HEK293 (cell line): ENCODE results near the gene OR1K1.

Experiments used
- CTCF ChIA-PET: fragments of 350-600 bp; formaldehyde crosslinking; extraction: SDS; loops from one replicate; lab custom pipeline; 2021; ENCODE audit warnings: antibody characterized with exemption; lab: Yijun Ruan, JAX
- POLR2A ChIA-PET: fragments of 300-600 bp; formaldehyde crosslinking; extraction: SDS; loops from one replicate; lab custom pipeline; 2020; ENCODE audit warnings: antibody characterized with exemption, inconsistent platforms; lab: Yijun Ruan, JAX
- H3K27ac ChIP-seq: fragments of 200-500 bp; sonication (Bioruptor generic); 2 replicates; pipeline ENCODE4 v1.5.1; 2014; ENCODE audit warnings: low read depth, low read length, control low read depth, inconsistent platforms; ENCODE audit errors: extremely low read depth
- H3K36me3 ChIP-seq, 2 experiments: fragments of 200-500 bp in 1 of 2; sonication (Bioruptor generic) in 1 of 2; 1 replicate in 1 of 2; 2 replicates in 1 of 2; pipeline ENCODE4 v1.5.1; 2014 to 2017; ENCODE audit warnings: inconsistent platforms in 2 of 2, low read length in 2 of 2; ENCODE audit not compliant: control insufficient read depth in 2 of 2, insufficient read depth in 1 of 2
- H3K4me1 ChIP-seq: fragments of 200-500 bp; sonication (Bioruptor generic); 2 replicates; pipeline ENCODE4 v1.5.1; 2014; ENCODE audit warnings: mild to moderate bottlenecking, low read length, inconsistent platforms; ENCODE audit not compliant: control insufficient read depth, insufficient read depth
- H3K4me3 ChIP-seq: 2 replicates; pipeline ENCODE4 v1.5.1; 2011; ENCODE audit warnings: low read depth, mild to moderate bottlenecking, control low read depth, low read length, moderate library complexity
- H3K9me3 ChIP-seq: fragments of 200-500 bp; sonication (Bioruptor generic); 2 replicates; pipeline ENCODE4 v1.5.1; 2014; ENCODE audit warnings: low read depth, low read length, inconsistent platforms; ENCODE audit not compliant: control insufficient read depth, insufficient read depth
- GLI4 ChIP-seq: fragments of 450-650 bp; formaldehyde crosslinking; IDR thresholded peaks from 2 replicates; pipeline ENCODE4 v1.5.1; 2016; ENCODE audit warnings: missing biosample characterization, missing genetic modification characterization
- GLIS1 ChIP-seq: fragments of 450-650 bp; formaldehyde crosslinking; IDR thresholded peaks from 2 replicates; pipeline ENCODE4 v1.5.1; 2016; ENCODE audit warnings: missing biosample characterization, missing genetic modification characterization
- IKZF3 ChIP-seq: fragments of 450-650 bp; IDR thresholded peaks from 2 replicates; pipeline ENCODE4 v1.5.0; 2018; ENCODE audit warnings: missing biosample characterization, mild to moderate bottlenecking, missing genetic modification characterization, moderate library complexity
- KLF16 ChIP-seq: fragments of 450-650 bp; formaldehyde crosslinking; IDR thresholded peaks from 2 replicates; pipeline ENCODE4 v1.5.1; 2017; ENCODE audit warnings: missing biosample characterization, missing genetic modification characterization
- PBX3 ChIP-seq: sonication (generic); formaldehyde crosslinking; IDR thresholded peaks from 2 replicates; pipeline ENCODE4 v1.8.1; 2022; ENCODE audit warnings: mild to moderate bottlenecking, moderate library complexity, missing genetic modification reagents
- ZNF148 ChIP-seq: fragments of 450-650 bp; formaldehyde crosslinking; IDR thresholded peaks from 2 replicates; pipeline ENCODE4 v1.5.0; 2017; ENCODE audit warnings: missing biosample characterization, missing genetic modification characterization, borderline replicate concordance
- ZNF184 ChIP-seq: fragments of 450-650 bp; IDR thresholded peaks from 2 replicates; pipeline ENCODE4 v1.5.1; 2018; ENCODE audit warnings: missing biosample characterization, mild to moderate bottlenecking, missing genetic modification characterization
- ZNF2 ChIP-seq: fragments of 450-650 bp; formaldehyde crosslinking; IDR thresholded peaks from 2 replicates; pipeline ENCODE4 v1.5.1; 2016; ENCODE audit warnings: missing biosample characterization, missing genetic modification characterization
- ZNF24 ChIP-seq: fragments of 450-650 bp; formaldehyde crosslinking; IDR thresholded peaks from 2 replicates; pipeline ENCODE4 v1.5.1; 2016; ENCODE audit warnings: missing biosample characterization, missing genetic modification characterization
- ZNF354C ChIP-seq: fragments of 450-650 bp; formaldehyde crosslinking; IDR thresholded peaks from 2 replicates; pipeline ENCODE4 v1.5.1; 2016; ENCODE audit warnings: missing biosample characterization, missing genetic modification characterization, low read depth, borderline replicate concordance
- ZNF449 ChIP-seq: fragments of 450-650 bp; formaldehyde crosslinking; IDR thresholded peaks from 2 replicates; pipeline ENCODE4 v1.5.1; 2017; ENCODE audit warnings: missing biosample characterization, mild to moderate bottlenecking, missing genetic modification characterization, moderate library complexity
- ZNF555 ChIP-seq: fragments of 450-650 bp; formaldehyde crosslinking; conservative IDR thresholded peaks from 2 replicates; pipeline ENCODE4 v1.5.1; 2017; ENCODE audit warnings: missing biosample characterization, mild to moderate bottlenecking, missing genetic modification characterization, inconsistent platforms
- ZNF580 ChIP-seq: fragments of 450-650 bp; formaldehyde crosslinking; IDR thresholded peaks from 2 replicates; pipeline ENCODE4 v1.5.1; 2016; ENCODE audit warnings: missing biosample characterization, missing genetic modification characterization
- ZNF701 ChIP-seq: fragments of 450-650 bp; formaldehyde crosslinking; IDR thresholded peaks from 2 replicates; pipeline ENCODE4 v1.5.1; 2016; ENCODE audit warnings: missing biosample characterization, missing genetic modification characterization

OR1K1 gene

GRCh38 chr9:122780026-122780425, 19.9 kb upstream of the OR1K1 start:
- ChIA-PET CTCF (no interaction called here), POLR2A (no interaction called here)

GRCh38 chr9:122781671-122782070, 18.3 kb upstream of the OR1K1 start:
- no peak overlapping the region for H3K27ac ChIP-seq
- TF ChIP-seq ZNF449 (no peak), ZNF354C (tag by site-specific recombination) (no peak), ZNF148 (tag by site-specific recombination) (no peak)
- no peaks in the 10 kb centered on the region for H3K9me3 ChIP-seq
- CTCF ChIA-PET = interaction anchor here (0.7 kb wide), 1 partner anchor 1464 kb away, joined by 3 read pairs; no protein-coding TSS in a partner anchor
- H3K36me3 ChIP-seq = no peaks in the 10 kb centered on the region
- H3K4me1 ChIP-seq = no peaks in the 10 kb centered on the region
- no peak overlapping the region for H3K4me3 ChIP-seq
- POLR2A ChIA-PET = interaction anchor here (0.7 kb wide), 1 partner anchor 9 kb away, joined by 7 read pairs; no protein-coding TSS in a partner anchor

More at GRCh38 chr9:122780026-122780425, 19.9 kb upstream of the OR1K1 start:
- no peaks in the 10 kb centered on the region for H3K9me3 ChIP-seq
- no peak for TF ChIP-seq IKZF3
- TF ChIP-seq ZNF580 (tag by site-specific recombination) = no peak
- TF ChIP-seq ZNF701 (tag by site-specific recombination) = no peak
- TF ChIP-seq GLI4 (tag by site-specific recombination) = no peak
- no peak for TF ChIP-seq ZNF24
- TF ChIP-seq, all 188 proteins: peak for 0
- Histone ChIP-seq H3K36me3 (no peaks in the 10 kb centered on the region), H3K4me1 (no peaks in the 10 kb centered on the region), H3K27ac (no peak overlapping the region), H3K4me3 (no peak overlapping the region)

- H3K4me3 ChIP-seq = no peak overlapping the region
- H3K36me3 ChIP-seq = no peaks in the 10 kb centered on the region
- CTCF ChIA-PET = no interaction called here
- H3K4me1 ChIP-seq = no peaks in the 10 kb centered on the region
- no peak overlapping the region for H3K27ac ChIP-seq
- no peaks in the 10 kb centered on the region for H3K9me3 ChIP-seq
- POLR2A ChIA-PET = no interaction called here
- no peak for TF ChIP-seq KLF16 (tag by site-specific recombination)
- no peak for TF ChIP-seq GLIS1 (tag by site-specific recombination)
- no peak for TF ChIP-seq ZNF2
- TF ChIP-seq ZNF555 (tag by site-specific recombination) = no peak
- no peak for TF ChIP-seq ZNF184 (tag by site-specific recombination)
- TF ChIP-seq PBX3 (CRISPR knock-in tag) = no peak
Observed at GRCh38 chr9:122785269-122785668, 14.7 kb upstream of the OR1K1 start.
